ENCODE measurements around the gene SLC6A8. TPM values are rescaled to one million over a fixed set of nuclear protein-coding genes. Genes with fewer than 3 reads are reported as not detected.
"Not testable (repeated sequence)": the region's sequence is repeated elsewhere in the genome, so short reads cannot be mapped to it uniquely, and the experiment has no call there.

Gene SLC6A8
- total RNA-seq, 1 donor from 2014 or later = 13.0 TPM

GRCh38 chrX:153728951-153729631 lies 41.4 kb downstream of the SLC6A8 start:
- Histone ChIP-seq H3K27me3 (ENCODE audit: control insufficient read depth in 3 of 3, insufficient read depth in 3 of 3, low read length in 3 of 3) (no peaks in the 10 kb centered on the region), H3K36me3 (ENCODE audit: control insufficient read depth in 3 of 3, insufficient read depth in 3 of 3, low read length in 3 of 3) (peaks cover 4 to 5% (median 4%) of the 10 kb centered on the region in 3 donors), H3K9me3 (ENCODE audit: control insufficient read depth in 3 of 3, low read length in 3 of 3) (no peaks in the 10 kb centered on the region), H3K4me3 (ENCODE audit: low read length in 3 of 3) (no peak overlapping the region), H3K4me1 (ENCODE audit: control insufficient read depth in 3 of 3, insufficient read depth in 3 of 3, low read length in 3 of 3) (peaks cover 36 to 46% (median 40%) of the 10 kb centered on the region in 3 donors), H3K9ac (ENCODE audit: low read depth in 1 of 3, low read length in 3 of 3) (no peak overlapping the region), H3K27ac (ENCODE audit: low read depth, low read length) (no peak overlapping the region)

- peaks cover 33 to 42% (median 37%) of the 10 kb centered on the region in 3 donors for H3K4me1 ChIP-seq (ENCODE audit: control insufficient read depth in 3 of 3, insufficient read depth in 3 of 3, low read length in 3 of 3)
- H3K9ac ChIP-seq (ENCODE audit: low read depth in 1 of 3, low read length in 3 of 3); H3K36me3 ChIP-seq (ENCODE audit: control insufficient read depth in 3 of 3, insufficient read depth in 3 of 3, low read length in 3 of 3); H3K9me3 ChIP-seq (ENCODE audit: control insufficient read depth in 3 of 3, low read length in 3 of 3); H3K4me3 ChIP-seq (ENCODE audit: low read length in 3 of 3); H3K27ac ChIP-seq (ENCODE audit: low read depth, low read length); H3K27me3 ChIP-seq (ENCODE audit: control insufficient read depth in 3 of 3, insufficient read depth in 3 of 3, low read length in 3 of 3): not testable (repeated sequence)
Measured at GRCh38 chrX:153730115-153730514, 42.4 kb downstream of the SLC6A8 start.

GRCh38 chrX:153731117-153731844 lies 43.6 kb downstream of the SLC6A8 start:
- Histone ChIP-seq H3K27me3 (ENCODE audit: control insufficient read depth in 3 of 3, insufficient read depth in 3 of 3, low read length in 3 of 3) (no peaks in the 10 kb centered on the region), H3K9me3 (ENCODE audit: control insufficient read depth in 3 of 3, low read length in 3 of 3) (no peaks in the 10 kb centered on the region), H3K4me1 (ENCODE audit: control insufficient read depth in 3 of 3, insufficient read depth in 3 of 3, low read length in 3 of 3) (peaks cover 25 to 30% (median 26%) of the 10 kb centered on the region in 3 donors), H3K36me3 (ENCODE audit: control insufficient read depth in 3 of 3, insufficient read depth in 3 of 3, low read length in 3 of 3) (peaks cover 6 to 9% (median 6%) of the 10 kb centered on the region in 3 donors), H3K9ac (ENCODE audit: low read depth in 1 of 3, low read length in 3 of 3) (no peak overlapping the region), H3K27ac (ENCODE audit: low read depth, low read length) (no peak overlapping the region), H3K4me3 (ENCODE audit: low read length in 3 of 3) (no peak overlapping the region)

GRCh38 chrX:153731845-153732215 lies 44.1 kb downstream of the SLC6A8 start:
- no peak overlapping the region for H3K27ac ChIP-seq (ENCODE audit: low read depth, low read length)
- no peaks in the 10 kb centered on the region for H3K27me3 ChIP-seq (ENCODE audit: control insufficient read depth in 3 of 3, insufficient read depth in 3 of 3, low read length in 3 of 3)

GRCh38 chrX:153732401-153732800 lies 44.7 kb downstream of the SLC6A8 start:
- H3K4me3 ChIP-seq (ENCODE audit: low read length in 3 of 3) = no peak overlapping the region
- H3K4me1 ChIP-seq (ENCODE audit: control insufficient read depth in 3 of 3, insufficient read depth in 3 of 3, low read length in 3 of 3) = peaks cover 14 to 19% (median 15%) of the 10 kb centered on the region in 3 donors
- H3K27ac ChIP-seq (ENCODE audit: low read depth, low read length) = no peak overlapping the region
- no peak overlapping the region for H3K9ac ChIP-seq (ENCODE audit: low read depth in 1 of 3, low read length in 3 of 3)
- peaks cover 12 to 14% (median 14%) of the 10 kb centered on the region in 3 donors for H3K36me3 ChIP-seq (ENCODE audit: control insufficient read depth in 3 of 3, insufficient read depth in 3 of 3, low read length in 3 of 3)
- H3K9me3 ChIP-seq (ENCODE audit: control insufficient read depth in 3 of 3, low read length in 3 of 3) = no peaks in the 10 kb centered on the region
- H3K27me3 ChIP-seq (ENCODE audit: control insufficient read depth in 3 of 3, insufficient read depth in 3 of 3, low read length in 3 of 3) = no peaks in the 10 kb centered on the region

More at GRCh38 chrX:153731845-153732215, 44.1 kb downstream of the SLC6A8 start:
- Histone ChIP-seq H3K36me3 (ENCODE audit: control insufficient read depth in 3 of 3, insufficient read depth in 3 of 3, low read length in 3 of 3) (peaks cover 8 to 10% (median 9%) of the 10 kb centered on the region in 3 donors), H3K4me1 (ENCODE audit: control insufficient read depth in 3 of 3, insufficient read depth in 3 of 3, low read length in 3 of 3) (peaks cover 20 to 25% (median 20%) of the 10 kb centered on the region in 3 donors), H3K9me3 (ENCODE audit: control insufficient read depth in 3 of 3, low read length in 3 of 3) (no peaks in the 10 kb centered on the region), H3K9ac (ENCODE audit: low read depth in 1 of 3, low read length in 3 of 3) (no peak overlapping the region), H3K4me3 (ENCODE audit: low read length in 3 of 3) (no peak overlapping the region)

- H3K9ac ChIP-seq (ENCODE audit: low read depth in 1 of 3, low read length in 3 of 3) = no peak overlapping the region
- H3K4me3 ChIP-seq (ENCODE audit: low read length in 3 of 3) = no peak overlapping the region
- H3K27ac ChIP-seq (ENCODE audit: low read depth, low read length) = no peak overlapping the region
- H3K9me3 ChIP-seq (ENCODE audit: control insufficient read depth in 3 of 3, low read length in 3 of 3) = no peaks in the 10 kb centered on the region
- H3K36me3 ChIP-seq (ENCODE audit: control insufficient read depth in 3 of 3, insufficient read depth in 3 of 3, low read length in 3 of 3) = peaks cover 12 to 14% (median 14%) of the 10 kb centered on the region in 3 donors
- H3K4me1 ChIP-seq (ENCODE audit: control insufficient read depth in 3 of 3, insufficient read depth in 3 of 3, low read length in 3 of 3) = peaks cover 3 to 6% (median 4%) of the 10 kb centered on the region in 3 donors
- no peaks in the 10 kb centered on the region for H3K27me3 ChIP-seq (ENCODE audit: control insufficient read depth in 3 of 3, insufficient read depth in 3 of 3, low read length in 3 of 3)
Measured at GRCh38 chrX:153733651-153734240, 46.0 kb downstream of the SLC6A8 start.

- Histone ChIP-seq H3K4me3 (ENCODE audit: low read length in 3 of 3) (no peak overlapping the region), H3K4me1 (ENCODE audit: control insufficient read depth in 3 of 3, insufficient read depth in 3 of 3, low read length in 3 of 3) (no peaks in the 10 kb centered on the region), H3K9ac (ENCODE audit: low read depth in 1 of 3, low read length in 3 of 3) (no peak overlapping the region), H3K27ac (ENCODE audit: low read depth, low read length) (no peak overlapping the region), H3K27me3 (ENCODE audit: control insufficient read depth in 3 of 3, insufficient read depth in 3 of 3, low read length in 3 of 3) (no peaks in the 10 kb centered on the region), H3K9me3 (ENCODE audit: control insufficient read depth in 3 of 3, low read length in 3 of 3) (no peaks in the 10 kb centered on the region), H3K36me3 (ENCODE audit: control insufficient read depth in 3 of 3, insufficient read depth in 3 of 3, low read length in 3 of 3) (peaks cover 11 to 12% (median 11%) of the 10 kb centered on the region in 3 donors)
Measured at GRCh38 chrX:153734871-153735270, 47.1 kb downstream of the SLC6A8 start.

- no peaks in the 10 kb centered on the region for H3K9me3 ChIP-seq (ENCODE audit: control insufficient read depth in 3 of 3, low read length in 3 of 3)
- peaks cover 11 to 15% (median 12%) of the 10 kb centered on the region in 3 donors for H3K36me3 ChIP-seq (ENCODE audit: control insufficient read depth in 3 of 3, insufficient read depth in 3 of 3, low read length in 3 of 3)
- no peaks in the 10 kb centered on the region for H3K4me1 ChIP-seq (ENCODE audit: control insufficient read depth in 3 of 3, insufficient read depth in 3 of 3, low read length in 3 of 3)
- H3K27ac ChIP-seq (ENCODE audit: low read depth, low read length) = no peak overlapping the region
- no peak overlapping the region for H3K4me3 ChIP-seq (ENCODE audit: low read length in 3 of 3)
- peaks cover 0 to 1% (median 0%) of the 10 kb centered on the region in 3 donors for H3K27me3 ChIP-seq (ENCODE audit: control insufficient read depth in 3 of 3, insufficient read depth in 3 of 3, low read length in 3 of 3)
- no peak overlapping the region for H3K9ac ChIP-seq (ENCODE audit: low read depth in 1 of 3, low read length in 3 of 3)
Measured at GRCh38 chrX:153735274-153735673, 47.5 kb downstream of the SLC6A8 start.

GRCh38 chrX:153736071-153736820 lies 48.5 kb downstream of the SLC6A8 start:
- Histone ChIP-seq H3K9ac (ENCODE audit: low read depth in 1 of 3, low read length in 3 of 3) (no peak overlapping the region), H3K4me3 (ENCODE audit: low read length in 3 of 3) (no peak overlapping the region), H3K27me3 (ENCODE audit: control insufficient read depth in 3 of 3, insufficient read depth in 3 of 3, low read length in 3 of 3) (peaks cover 0 to 4% (median 0%) of the 10 kb centered on the region in 3 donors), H3K4me1 (ENCODE audit: control insufficient read depth in 3 of 3, insufficient read depth in 3 of 3, low read length in 3 of 3) (no peaks in the 10 kb centered on the region), H3K36me3 (ENCODE audit: control insufficient read depth in 3 of 3, insufficient read depth in 3 of 3, low read length in 3 of 3) (peaks cover 11 to 16% (median 12%) of the 10 kb centered on the region in 3 donors), H3K9me3 (ENCODE audit: control insufficient read depth in 3 of 3, low read length in 3 of 3) (no peaks in the 10 kb centered on the region), H3K27ac (ENCODE audit: low read depth, low read length) (no peak overlapping the region)

Data from skeletal muscle tissue (tissue), 4 donors.